GM12873 (cell line): ENCODE data around the gene GTF3C4.

ENCODE experiments used
- TF ChIP-seq, protein P1 (sequence below): IDR thresholded peaks from 2 replicates; pipeline ENCODE4 v1.5.1; 2012; ENCODE audit warnings: low read depth, mild to moderate bottlenecking, moderate library complexity, low read length, control low read depth; ENCODE audit not compliant: insufficient read depth; ENCODE audit errors: missing control alignments

GTF3C4 gene

DNA sequence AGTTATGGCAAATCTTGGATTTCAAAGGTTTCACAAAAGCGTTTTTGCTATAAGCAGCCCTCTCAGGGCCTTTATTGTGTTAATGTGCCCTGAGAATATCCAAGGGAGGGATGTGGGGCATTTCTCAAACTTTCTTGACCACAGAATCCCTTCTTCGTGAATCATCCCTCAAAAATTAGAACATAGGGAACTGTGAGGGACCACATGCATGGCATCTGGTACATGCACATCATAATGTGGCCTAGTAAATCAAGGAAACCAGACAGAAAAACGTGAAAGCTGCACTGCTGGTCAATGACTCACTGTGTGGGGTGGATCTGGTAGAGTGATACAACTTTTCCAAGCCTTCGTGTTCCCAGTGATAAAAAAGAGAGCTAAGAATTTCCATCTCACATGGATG is 22.9 kb upstream of the GTF3C4 start:
- TF ChIP-seq, protein P1, sequence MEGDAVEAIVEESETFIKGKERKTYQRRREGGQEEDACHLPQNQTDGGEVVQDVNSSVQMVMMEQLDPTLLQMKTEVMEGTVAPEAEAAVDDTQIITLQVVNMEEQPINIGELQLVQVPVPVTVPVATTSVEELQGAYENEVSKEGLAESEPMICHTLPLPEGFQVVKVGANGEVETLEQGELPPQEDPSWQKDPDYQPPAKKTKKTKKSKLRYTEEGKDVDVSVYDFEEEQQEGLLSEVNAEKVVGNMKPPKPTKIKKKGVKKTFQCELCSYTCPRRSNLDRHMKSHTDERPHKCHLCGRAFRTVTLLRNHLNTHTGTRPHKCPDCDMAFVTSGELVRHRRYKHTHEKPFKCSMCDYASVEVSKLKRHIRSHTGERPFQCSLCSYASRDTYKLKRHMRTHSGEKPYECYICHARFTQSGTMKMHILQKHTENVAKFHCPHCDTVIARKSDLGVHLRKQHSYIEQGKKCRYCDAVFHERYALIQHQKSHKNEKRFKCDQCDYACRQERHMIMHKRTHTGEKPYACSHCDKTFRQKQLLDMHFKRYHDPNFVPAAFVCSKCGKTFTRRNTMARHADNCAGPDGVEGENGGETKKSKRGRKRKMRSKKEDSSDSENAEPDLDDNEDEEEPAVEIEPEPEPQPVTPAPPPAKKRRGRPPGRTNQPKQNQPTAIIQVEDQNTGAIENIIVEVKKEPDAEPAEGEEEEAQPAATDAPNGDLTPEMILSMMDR: no peak

DNA sequence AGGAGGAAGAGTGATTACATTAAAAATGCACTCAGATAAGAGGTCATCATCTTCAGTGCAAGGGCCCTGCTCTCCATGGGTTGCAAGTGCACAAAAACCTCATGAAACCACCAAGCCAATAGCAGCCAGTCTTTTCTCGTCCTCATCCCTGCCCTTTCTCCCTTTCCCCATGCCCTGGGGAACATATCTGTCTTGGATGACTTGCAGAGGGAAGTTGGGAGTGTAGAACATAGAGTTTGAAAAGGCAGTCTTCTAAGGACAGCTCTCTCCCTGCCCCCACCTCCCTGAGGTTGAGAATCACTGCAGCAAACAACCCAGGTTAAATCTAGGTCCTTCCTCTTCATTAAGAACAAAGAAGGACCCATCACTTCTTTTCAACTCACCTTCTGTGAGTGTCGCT is 22.5 kb upstream of the GTF3C4 start:
- TF ChIP-seq, protein P1: no peak

DNA sequence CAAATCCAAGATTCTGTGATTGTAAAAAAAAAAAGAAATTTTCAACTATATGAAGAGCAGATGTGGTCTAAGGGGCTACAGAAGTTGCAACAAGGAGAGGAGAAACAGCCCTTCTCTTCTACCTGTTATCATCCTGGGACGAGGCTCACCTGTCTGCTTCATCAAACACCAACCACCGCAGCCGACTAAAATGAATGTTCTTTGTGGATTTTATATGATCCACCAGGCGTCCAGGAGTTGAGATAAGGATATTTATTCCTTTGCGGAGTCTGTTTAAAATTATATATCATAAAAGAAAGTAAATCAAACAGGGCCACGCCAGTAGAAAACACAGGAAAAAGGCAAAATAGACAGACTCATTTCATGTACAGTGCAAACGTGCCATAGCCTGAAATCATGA is 22.0 kb upstream of the GTF3C4 start:
- TF ChIP-seq, protein P1: no peak

DNA sequence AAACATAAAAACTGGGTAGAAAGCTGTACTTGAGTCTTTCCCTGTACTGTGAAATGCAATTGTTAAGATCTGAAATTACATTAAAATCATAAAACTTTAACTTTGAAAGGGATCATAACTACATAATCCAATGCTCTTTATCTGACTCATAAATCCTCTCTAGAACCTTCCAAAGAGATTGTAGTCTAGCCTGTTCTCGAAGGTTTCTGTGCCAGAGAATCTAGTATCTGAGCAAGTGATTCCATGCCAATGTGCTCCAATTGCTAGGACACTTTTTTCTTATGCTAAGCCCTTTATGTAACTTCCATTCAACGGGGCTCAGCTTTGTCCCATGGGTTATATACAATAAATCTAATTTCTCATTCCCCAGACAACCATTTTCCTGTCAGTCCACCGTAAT is 21.6 kb upstream of the GTF3C4 start:
- TF ChIP-seq, protein P1: no peak

DNA sequence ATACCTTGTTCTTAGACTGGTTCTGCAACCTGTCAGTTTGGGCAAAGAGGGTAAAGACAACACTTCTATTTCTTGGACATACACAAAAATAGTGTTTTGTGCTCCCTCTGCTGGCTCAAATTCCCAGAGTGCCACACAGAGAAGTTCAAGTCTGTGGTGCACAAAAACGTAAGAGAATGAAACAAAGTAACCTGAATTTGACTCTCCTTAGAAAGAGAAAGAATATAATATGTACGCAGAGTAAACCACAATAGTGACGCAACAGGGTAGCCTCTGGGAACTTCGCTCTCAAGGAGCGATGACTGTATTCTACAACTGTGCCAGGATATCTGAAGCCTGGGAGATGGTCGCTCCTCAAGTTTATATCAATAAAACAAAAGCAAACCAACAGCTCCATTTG is 19.0 kb upstream of the GTF3C4 start:
- TF ChIP-seq, protein P1: peak; percentile 26

DNA sequence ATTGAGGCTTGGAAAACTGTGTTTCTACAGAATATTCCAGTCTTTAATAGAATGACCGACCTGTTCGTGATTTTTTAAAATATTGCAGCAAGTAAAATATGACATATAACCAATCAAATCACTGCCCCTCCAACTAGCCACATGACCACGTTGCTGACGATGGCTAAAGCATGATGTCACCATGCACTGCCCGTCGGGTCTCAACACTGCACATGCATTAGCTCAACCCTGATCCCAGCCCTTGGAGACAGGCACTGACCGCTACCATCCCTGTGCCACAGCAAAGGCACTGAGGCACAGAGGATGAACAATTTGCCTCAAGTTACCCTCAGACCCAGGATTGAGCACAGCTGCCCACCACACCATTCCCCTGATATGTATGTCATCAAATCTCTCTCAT is 14.0 kb upstream of the GTF3C4 start:
- TF ChIP-seq, protein P1: no peak

DNA sequence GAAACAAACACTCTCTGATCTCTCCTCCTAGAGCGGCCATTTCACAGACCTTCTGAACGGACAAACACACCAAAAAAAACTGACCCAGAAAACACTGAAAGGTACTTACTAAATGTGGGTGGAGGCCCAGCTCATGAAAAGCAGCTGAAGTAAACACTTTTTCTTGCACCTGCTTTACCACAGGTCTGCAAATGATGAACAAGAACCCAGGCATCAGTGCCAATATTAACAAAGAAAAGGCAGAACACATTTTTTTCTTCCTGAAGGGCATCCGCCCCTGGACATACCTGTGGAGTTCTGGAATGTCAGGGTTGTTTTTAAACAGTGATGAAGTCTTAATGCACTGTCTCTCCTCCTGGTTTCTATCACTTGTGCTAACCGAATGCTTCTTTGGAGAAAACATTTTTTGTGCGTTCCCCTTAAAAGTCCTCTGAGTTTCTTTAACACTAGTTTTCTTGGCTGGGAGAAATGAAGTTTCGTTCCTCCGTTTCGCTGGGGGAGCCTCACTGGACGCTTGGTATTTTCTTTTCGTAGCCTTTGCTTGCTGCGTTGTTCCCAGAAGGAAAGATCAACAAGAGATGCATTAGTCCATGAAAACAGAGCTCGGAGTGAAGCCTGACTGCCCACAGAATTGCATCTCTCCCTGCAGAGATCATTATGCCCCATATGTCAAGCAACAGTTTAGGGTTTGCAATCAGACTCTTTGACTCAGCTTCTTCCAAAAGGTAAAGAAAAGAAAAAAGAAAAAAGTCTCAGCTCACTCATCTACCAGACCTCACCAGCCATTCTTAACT is 7.9 kb upstream of the GTF3C4 start:
- TF ChIP-seq, protein P1: no peak
